GM18508 (cell line): ENCODE results near the gene HCK.
"Not testable (repeated sequence)": the region's sequence is repeated elsewhere in the genome, so short reads cannot be mapped to it uniquely, and the experiment has no call there.

ENCODE experiments used
- ATAC-seq: cut with Tn5 transposase; IDR thresholded peaks from one replicate; pipeline ENCODE4 v1.9.1; 2021; ENCODE audit warnings: moderate number of reproducible peaks; ENCODE audit not compliant: insufficient read depth, unreplicated experiment

Gene HCK

GRCh38 chr20:32088759-32089158 is 36.7 kb downstream of the HCK start:
- ATAC-seq, result no peak

GRCh38 chr20:32089637-32090362 is 37.8 kb downstream of the HCK start:
- no peak for ATAC-seq

GRCh38 chr20:32091888-32092346 is 39.9 kb downstream of the HCK start:
- ATAC-seq, result no peak

DNA sequence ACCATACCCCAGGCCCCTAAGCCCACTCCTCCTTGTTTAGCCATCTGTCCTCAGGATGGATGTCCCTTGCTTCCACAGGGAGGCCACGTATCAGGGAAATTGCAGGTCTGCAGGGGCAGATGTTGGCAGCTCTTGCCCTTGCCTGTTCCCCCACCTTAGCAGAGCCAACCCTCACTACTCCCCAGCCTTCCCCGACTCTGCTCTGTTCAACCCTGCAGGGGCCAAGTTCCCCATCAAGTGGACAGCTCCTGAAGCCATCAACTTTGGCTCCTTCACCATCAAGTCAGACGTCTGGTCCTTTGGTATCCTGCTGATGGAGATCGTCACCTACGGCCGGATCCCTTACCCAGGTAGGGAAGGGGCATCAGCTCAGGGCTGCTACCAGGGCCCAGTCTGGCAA is 46.7 kb downstream of the HCK start:
- ATAC-seq, result no peak

DNA sequence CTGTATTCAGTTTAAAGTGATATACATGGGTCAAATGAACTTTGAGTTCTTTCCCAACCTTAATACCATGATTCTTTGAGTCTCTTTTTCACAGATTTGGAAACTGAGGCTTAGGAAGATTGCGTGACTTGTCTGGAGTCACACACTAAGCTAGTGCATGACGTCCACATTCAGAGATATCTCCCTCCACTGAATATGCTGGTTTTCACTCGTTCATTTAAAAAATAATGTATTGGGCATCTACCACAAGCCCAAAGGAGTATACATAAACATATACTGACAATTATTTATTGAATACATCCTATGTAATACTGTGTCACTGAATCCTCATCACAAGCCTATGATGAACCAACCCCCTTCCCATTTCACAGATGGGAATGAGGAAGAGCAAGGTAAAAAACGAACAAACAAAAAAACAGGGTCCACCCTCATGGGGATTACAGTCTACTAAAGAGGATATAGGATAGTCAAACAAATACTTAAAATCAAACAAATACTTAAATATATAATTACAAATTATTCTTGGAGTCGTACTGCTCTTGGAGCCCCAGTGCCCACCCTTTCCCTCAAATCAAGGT is 56.9 kb downstream of the HCK start:
- ATAC-seq, result no peak

DNA sequence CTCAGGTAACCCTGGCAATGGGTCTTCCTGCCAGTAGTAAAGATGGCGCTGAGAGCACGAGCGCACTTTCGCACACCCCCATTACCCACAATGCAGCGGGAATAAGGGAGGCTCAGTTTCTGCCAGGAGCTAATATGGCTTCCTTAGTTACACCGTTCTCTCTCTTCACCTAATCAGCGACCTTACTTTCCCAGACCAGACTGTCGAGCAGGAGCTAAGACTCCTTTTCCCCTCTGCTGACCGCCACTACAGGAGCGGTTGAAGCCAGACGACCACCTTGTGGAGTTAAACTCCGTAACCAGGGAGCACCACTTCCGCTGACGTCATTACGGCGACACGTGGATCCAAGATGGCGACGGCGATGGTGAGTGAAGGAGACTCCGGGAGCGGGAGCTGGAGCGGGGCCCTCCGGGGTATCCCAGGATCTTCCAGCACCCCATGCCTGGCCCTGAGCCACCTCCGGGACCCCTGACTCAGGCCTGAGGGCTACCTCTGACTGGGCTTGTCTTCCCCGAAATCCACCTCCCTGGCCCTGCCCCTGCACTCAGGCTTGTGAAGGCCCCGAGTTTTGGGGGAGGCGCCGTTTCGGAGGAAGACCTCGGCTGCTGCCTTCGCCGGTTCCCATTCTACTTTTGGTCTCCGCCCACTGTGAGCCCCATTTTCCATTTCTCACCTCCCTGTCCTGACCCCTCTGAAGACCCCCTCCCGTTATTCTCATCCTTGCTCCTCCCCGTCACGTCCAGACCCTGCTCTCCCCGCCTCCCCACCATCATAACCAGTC is 57.5 kb downstream of the HCK start, which contains the start of gene TM9SF4:
Gene TM9SF4, plus strand, starts transcription at position 323 of the 781 bp plus-strand sequence. Its CDS starts 27 bp downstream, at position 350.
- peak; percentile 72 for ATAC-seq

GRCh38 chr20:32110173-32110704 is 58.2 kb downstream of the HCK start:
- no peak for ATAC-seq

GRCh38 chr20:32110727-32111126 is 58.7 kb downstream of the HCK start:
- ATAC-seq, result no peak

- no peak for ATAC-seq
Measured at GRCh38 chr20:32111156-32111686, 59.2 kb downstream of the HCK start.

GRCh38 chr20:32111753-32112152 is 59.7 kb downstream of the HCK start:
- no peak for ATAC-seq

- no peak for ATAC-seq
Measured at GRCh38 chr20:32112841-32113240, 60.8 kb downstream of the HCK start.

DNA sequence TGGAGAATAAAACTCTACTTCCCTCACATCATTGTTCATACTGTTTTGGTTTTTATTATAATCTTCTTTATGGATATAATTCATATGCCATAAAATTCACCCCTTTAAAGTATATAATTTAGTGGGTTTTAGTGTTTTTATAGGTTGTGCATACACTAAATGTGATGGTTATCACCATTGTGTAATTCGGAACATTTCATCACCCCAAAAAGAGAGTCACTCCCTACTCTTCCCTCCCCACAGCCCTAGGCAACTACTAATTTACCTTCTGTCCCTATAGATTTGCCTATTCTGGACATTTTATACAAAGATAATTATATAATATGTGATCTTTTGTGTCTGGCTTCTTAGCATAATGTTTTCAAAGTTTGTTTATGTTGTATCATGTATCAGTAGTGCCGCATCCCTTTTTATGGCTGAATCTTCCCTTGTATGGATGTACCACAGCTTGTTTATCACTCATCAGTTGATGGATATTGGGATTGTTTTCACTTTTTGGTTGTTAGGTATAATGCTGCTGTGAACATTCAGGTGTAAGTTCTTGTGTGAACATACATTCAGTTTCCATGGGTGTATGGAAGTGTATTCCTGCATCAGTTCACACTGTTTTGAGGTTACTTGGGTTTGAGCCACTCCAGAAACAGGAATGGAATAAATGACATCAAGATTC is 61.7 kb downstream of the HCK start:
- no peak for ATAC-seq

GRCh38 chr20:32114305-32114960 is 62.4 kb downstream of the HCK start:
- no peak for ATAC-seq

GRCh38 chr20:32115211-32115767 is 63.2 kb downstream of the HCK start:
- ATAC-seq, result no peak

- no peak for ATAC-seq
Measured at GRCh38 chr20:32116079-32116521, 64.1 kb downstream of the HCK start.

- not testable (repeated sequence) for ATAC-seq
Measured at GRCh38 chr20:32116796-32117195, 64.8 kb downstream of the HCK start.

- ATAC-seq, result not testable (repeated sequence)
Measured at GRCh38 chr20:32118427-32118826, 66.4 kb downstream of the HCK start.

DNA sequence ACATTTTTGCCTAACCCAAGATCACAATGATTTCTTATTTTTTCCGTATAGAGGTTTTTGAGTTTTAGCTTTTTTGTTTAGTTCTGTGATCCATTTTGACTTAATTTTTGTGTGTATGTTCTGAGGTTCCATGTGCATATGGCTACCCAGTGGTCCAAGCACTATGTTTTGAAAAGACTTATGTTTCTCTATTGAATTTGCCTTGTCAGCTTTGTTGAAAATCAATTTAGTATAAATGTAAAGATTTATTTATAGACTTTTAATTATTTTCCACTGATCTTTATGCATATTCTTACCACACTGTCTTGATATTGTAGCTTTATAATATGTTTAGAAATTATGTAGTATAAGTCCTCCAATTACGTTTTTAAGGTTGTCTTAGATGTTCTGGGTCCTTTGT is 67.7 kb downstream of the HCK start:
- no peak for ATAC-seq

DNA sequence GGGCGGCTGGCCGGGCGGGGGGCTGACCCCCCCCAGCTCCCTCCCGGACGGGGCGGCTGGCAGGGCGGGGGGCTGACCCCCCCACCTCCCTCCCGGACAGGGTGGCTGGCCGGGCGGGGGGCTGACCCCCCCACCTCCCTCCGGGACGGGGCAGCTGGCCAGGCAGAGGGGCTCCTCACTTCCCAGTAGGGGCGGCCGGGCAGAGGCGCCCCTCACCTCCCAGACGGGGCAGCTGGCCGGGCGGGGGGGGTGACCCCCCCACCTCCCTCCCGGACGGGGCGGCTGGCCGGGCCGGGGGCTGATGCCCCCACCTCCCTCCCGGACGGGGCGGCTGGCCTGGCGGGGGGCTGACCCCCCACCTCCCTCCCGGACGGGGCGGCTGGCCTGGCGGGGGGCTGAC is 69.9 kb downstream of the HCK start:
- ATAC-seq, result not testable (repeated sequence)
